Heart right ventricle (tissue), 16 donors: Measurements from ENCODE around the gene PPM1H. TPM values are rescaled to one million over a fixed set of nuclear protein-coding genes. Genes with fewer than 3 reads are reported as not detected.

ENCODE experiments used
- ATAC-seq, 8 donors: fragments of 200-7000 bp; cut with Tn5 transposase; one replicate each; pipeline ENCODE4 v1.9.1; 2020; ENCODE audit warnings: mild to moderate bottlenecking in 8 of 8, moderate library complexity in 8 of 8, moderate number of reproducible peaks in 1 of 8
- DNase-seq, 2 donors: peaks; one replicate each; pipeline ENCODE4 v3.0.0-alpha.2; 2020
- H3K27ac ChIP-seq, 10 donors: fragments of 200-600 bp; sonication (generic) in 2 of 10; one replicate each; pipeline versions ENCODE4 v1.5.0 to v1.8.0; 2020 to 2022; ENCODE audit warnings: mild to moderate bottlenecking in 3 of 10
- H3K27me3 ChIP-seq, 7 donors: fragments of 200-600 bp; one replicate each; pipeline ENCODE4 v1.8.0; 2021 to 2022; ENCODE audit warnings: mild to moderate bottlenecking in 2 of 7
- H3K36me3 ChIP-seq, 9 donors: fragments of 200-600 bp; sonication (generic) in 1 of 9; one replicate each; pipeline versions ENCODE4 v1.5.0 to v1.8.0; 2020 to 2022; ENCODE audit warnings: mild to moderate bottlenecking in 2 of 9
- H3K4me1 ChIP-seq, 9 donors: fragments of 200-600 bp; sonication (generic) in 1 of 9; one replicate each; pipeline versions ENCODE4 v1.5.0 to v1.8.0; 2020 to 2022; ENCODE audit warnings: mild to moderate bottlenecking in 4 of 9
- H3K4me3 ChIP-seq, 10 donors: fragments of 200-600 bp; sonication (generic) in 2 of 10; one replicate each; pipeline versions ENCODE4 v1.5.0 to v1.8.0; 2020 to 2022; ENCODE audit warnings: mild to moderate bottlenecking in 7 of 10, moderate library complexity in 2 of 10
- H3K9me3 ChIP-seq, 11 donors: fragments of 200-600 bp in 10 of 11; sonication (generic) in 2 of 11; one replicate each; pipeline versions ENCODE4 v1.5.0 to v1.8.0; 2013 to 2022; ENCODE audit warnings: mild to moderate bottlenecking in 2 of 11, control low read depth in 1 of 11, moderate library complexity in 1 of 11
- CTCF ChIP-seq, 9 donors: fragments of 200-600 bp; sonication (generic) in 2 of 9; IDR thresholded peaks; one replicate each; pipeline versions ENCODE4 v1.5.0 to v1.8.0; 2021 to 2022; ENCODE audit warnings: antibody characterized with exemption in 9 of 9, mild to moderate bottlenecking in 5 of 9, moderate library complexity in 1 of 9
- WGBS, 2 donors: extraction: QIAGEN DNeasy Blood & Tissue Kit; methylation state at CpG; one replicate each; pipeline ENCODE4 v1.1.7; 2013; ENCODE audit warnings: inconsistent platforms in 1 of 2; 5-methylcytosine and 5-hydroxymethylcytosine counted together
- intact Hi-C, 10 donors: fragments of 100-400 bp; cut with DNase I; formaldehyde crosslinking; loops; one replicate each; pipeline versions ENCODE4 v1.11.1 to v1.14.2; 2022
- polyA plus RNA-seq, 2 donors: library from polyadenylated mRNA; stranded (reverse); fragments of 200-250 nt; gene quantifications; one replicate each; pipeline ENCODE4 v1.2.3, GENCODE V29; 2013
- total RNA-seq, 10 donors: library from RNA; stranded (reverse); fragmentation: NEBNext Ultra II Directional in 3 of 10; extraction: Animal tissue kit (Norgen Biotek cat#: 25700) in 3 of 10; gene quantifications; one replicate each; pipeline versions ENCODE4 v1.2.1 to v1.2.4, GENCODE V29; 2021 to 2023
- donor health status: Arrhythmogenic right ventricular cardiomyopathy.
- donor health status: ischemic (EF 13 %, LVEDD 7.1; RV severe dilation, severe dysfunction).
- donor health status: healthy with polysubstance abuse.
- donor health status: DM: no; HTN: yes; CAD: no.
- donor health status: DM: no; HTN: no; CAD: no.
- donor health status: ischemic (EF 25% LVEDD 6.9; RV normal size, moderate dysfunction).
- donor health status: ischemic (EF 25% LVEDD 5.7; RV mildly dilated, moderate dysfunction).
- donor health status: healthy.
- donor health status: DM: yes; HTN: yes; CAD: no.
- donor health status: Ischemic cardiomyopathy.
- donor health status: ischemic (EF 35%, LVEDD 5.7; RV mildly dilated, moderate dysfunction).
- donor health status: nonischemic (EF 11% LVEDD 7.7; RV severe dilation, severe dysfunction).
- donor health status: DM: yes; HTN: yes; CAD: no.
- donor health status: PGD.
- donor health status: ischemic (EF 29% LVEDD 5.4; RV normal size, mild dysfunction).
- donor health status: nonischemic (EF 23%, LVEDD 6.1; RV moderate dilation, normal function).

The PPM1H gene
- total and polyA plus RNA-seq, 12 donors, result 0.62 to 7.1 (median 5.3) TPM

- no peak for ATAC-seq
- WGBS, 2 donors, result 95 to 98% methylated on average over 2 of the region's 2 CpGs
- intact Hi-C loops, result no loop called here
Measured at GRCh38 chr12:62736596-62736995, 198.4 kb downstream of the PPM1H start.

DNA sequence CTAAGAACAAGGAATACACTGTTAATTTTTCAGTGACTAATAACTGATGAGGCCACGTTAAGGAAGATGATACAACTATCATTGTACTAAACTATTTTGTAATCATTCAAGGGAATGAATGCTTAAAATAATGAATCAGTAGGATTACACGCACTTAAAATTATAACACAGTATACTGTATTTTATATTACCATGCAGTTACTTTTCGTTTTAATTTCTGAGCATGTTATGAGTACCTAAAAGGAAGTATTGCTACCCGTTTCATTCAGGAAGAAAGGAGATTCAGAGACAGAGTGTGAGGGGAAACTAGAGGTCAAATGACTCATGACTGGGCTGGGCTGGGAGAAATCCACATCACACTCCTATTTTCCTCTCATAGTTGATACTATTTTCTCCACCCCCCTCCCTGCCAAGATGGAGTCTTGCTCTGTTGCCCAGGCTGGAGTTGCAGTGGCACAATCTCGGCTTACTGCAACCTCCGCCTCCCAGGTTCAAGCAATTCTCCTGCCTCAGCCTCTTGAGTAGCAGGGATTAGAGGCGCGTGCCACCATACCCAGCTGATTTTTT lies 202.0 kb downstream of the PPM1H start:
- no peak overlapping the region for H3K4me3 ChIP-seq
- TF ChIP-seq CTCF (IDR thresholded peaks at IDR 0.05), result no peak
- ATAC-seq, result peak in 2 of 8 donors; percentile 48 to 80
- no peak for DNase-seq
- peak overlapping the region in 1 of 10 donors; percentile 76 for H3K27ac ChIP-seq
- no peaks in the 10 kb centered on the region for H3K27me3 ChIP-seq
- H3K4me1 ChIP-seq, result peaks cover 0 to 54% (median 21%) of the 10 kb centered on the region in 9 donors
- intact Hi-C loops, result no loop called here
- WGBS, 2 donors, result 83 to 89% methylated on average over 8 of the region's 8 CpGs
- H3K9me3 ChIP-seq, result no peaks in the 10 kb centered on the region
- H3K36me3 ChIP-seq, result peaks cover 0 to 29% (median 0%) of the 10 kb centered on the region in 9 donors

More at GRCh38 chr12:62736596-62736995, 198.4 kb downstream of the PPM1H start:
- no peak for TF ChIP-seq CTCF (IDR thresholded peaks at IDR 0.05)
- H3K27me3 ChIP-seq, result no peaks in the 10 kb centered on the region
- no peak overlapping the region for H3K27ac ChIP-seq
- H3K4me1 ChIP-seq, result peaks cover 0 to 31% (median 18%) of the 10 kb centered on the region in 9 donors
- H3K4me3 ChIP-seq, result no peak overlapping the region
- DNase-seq, result no peak
- peaks cover 0 to 29% (median 0%) of the 10 kb centered on the region in 9 donors for H3K36me3 ChIP-seq
- H3K9me3 ChIP-seq, result no peaks in the 10 kb centered on the region

- intact Hi-C loops, result no loop called here
- Histone ChIP-seq H3K27ac (peak overlapping the region in 6 of 10 donors; percentile 5 to 55 (median 38)), H3K4me3 (peak overlapping the region in 3 of 10 donors; percentile 12 to 14 (median 13))
Measured at GRCh38 chr12:62731055-62731820, 203.7 kb downstream of the PPM1H start.

More at GRCh38 chr12:62731055-62731820, 203.7 kb downstream of the PPM1H start:
- 61 to 64% methylated on average over 11 of the region's 11 CpGs for WGBS, 2 donors
- ATAC-seq (peak in 7 of 8 donors; percentile 42 to 70 (median 49)), DNase-seq (no peak)
- no peak for TF ChIP-seq CTCF (IDR thresholded peaks at IDR 0.05)
- H3K27me3 ChIP-seq, result no peaks in the 10 kb centered on the region
- H3K4me1 ChIP-seq, result peaks cover 0 to 54% (median 21%) of the 10 kb centered on the region in 9 donors
- H3K9me3 ChIP-seq, result no peaks in the 10 kb centered on the region
- H3K36me3 ChIP-seq, result peaks cover 0 to 16% (median 0%) of the 10 kb centered on the region in 9 donors
